Bronchial epithelial cell (primary cell): ENCODE measurements around the gene F10. TPM values are rescaled to one million over a fixed set of nuclear protein-coding genes. Genes with fewer than 3 reads are reported as not detected.

ENCODE experiments used
- DNase-seq: peaks from one replicate; pipeline ENCODE4 v3.0.0-alpha.2; 2010; ENCODE audit warnings: low read depth
- FAIRE-seq: peaks from 2 replicates; lab custom pipeline; 2011; peaks lifted over from hg19 to GRCh38; lab: Jason Lieb, UNC
- H3K27me3 ChIP-seq: 2 replicates; pipeline ENCODE4 v1.5.1; 2011; ENCODE audit warnings: low read length; ENCODE audit not compliant: control insufficient read depth, insufficient read depth
- H3K36me3 ChIP-seq: 2 replicates; pipeline ENCODE4 v1.5.1; 2011; ENCODE audit warnings: low read length; ENCODE audit not compliant: control insufficient read depth, insufficient read depth
- H3K4me3 ChIP-seq: 2 replicates; pipeline ENCODE4 v1.5.1; 2011; ENCODE audit warnings: mild to moderate bottlenecking, low read depth, low read length, control low read depth
- total RNA-seq: library from RNA; depleted of rRNA; stranded (reverse); fragments of >200 nt; gene quantifications from 2 replicates; pipeline ENCODE4 v1.2.1, GENCODE V29; 2014
- TF ChIP-seq, protein P1 (sequence below): IDR thresholded peaks from 2 replicates; pipeline ENCODE4 v1.5.1; 2011; ENCODE audit warnings: mild to moderate bottlenecking, moderate library complexity, low read length, control low read depth, inconsistent platforms; ENCODE audit not compliant: insufficient read depth, severe bottlenecking

F10 gene
- total RNA-seq, 1 donor from 2014 or later: 0.26 TPM

DNA sequence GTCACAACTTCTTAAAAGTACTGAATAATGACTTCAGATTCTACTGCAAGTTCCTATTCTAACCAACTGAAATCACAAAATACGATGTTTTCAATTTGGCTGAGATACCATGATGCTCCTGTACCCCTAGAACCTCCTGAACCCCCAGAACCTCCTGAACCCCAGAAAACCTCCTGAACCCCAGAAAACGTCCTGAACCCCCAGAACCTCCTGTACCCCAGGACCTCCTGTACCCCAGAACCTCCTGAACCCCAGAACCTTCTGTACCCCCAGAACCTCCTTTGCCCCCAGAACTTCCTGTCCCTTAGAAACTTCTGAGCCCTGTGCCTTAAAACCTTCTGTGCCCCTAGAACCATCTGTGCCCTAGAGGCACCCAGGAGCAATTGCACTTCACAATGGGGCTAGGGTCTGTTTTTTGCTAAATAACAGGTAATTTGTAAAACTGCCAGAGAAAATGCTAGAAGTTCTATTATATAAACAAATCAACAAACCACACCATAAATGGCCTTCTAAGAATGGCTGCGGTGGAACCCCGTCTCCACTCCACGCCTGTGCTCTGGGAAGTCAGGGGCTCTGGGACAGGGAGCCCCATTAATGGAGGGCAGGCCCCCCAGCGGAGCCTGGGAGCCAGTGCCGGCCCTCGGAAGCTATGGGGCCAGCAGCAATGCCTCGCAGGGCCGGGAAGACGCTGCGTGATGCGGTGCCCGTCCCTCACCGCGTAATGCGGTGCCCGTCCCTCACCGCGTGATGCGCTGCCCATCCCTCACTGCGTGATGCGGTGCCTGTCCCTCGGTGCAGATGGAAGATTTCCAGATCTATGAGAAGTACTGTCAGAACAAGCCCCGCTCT is 38.3 kb upstream of the F10 start:
- Histone ChIP-seq H3K4me3 (no peak overlapping the region), H3K36me3 (no peaks in the 10 kb centered on the region), H3K27me3 (no peaks in the 10 kb centered on the region)
- DNase-seq (no peak), FAIRE-seq (no peak)
- TF ChIP-seq, protein P1, sequence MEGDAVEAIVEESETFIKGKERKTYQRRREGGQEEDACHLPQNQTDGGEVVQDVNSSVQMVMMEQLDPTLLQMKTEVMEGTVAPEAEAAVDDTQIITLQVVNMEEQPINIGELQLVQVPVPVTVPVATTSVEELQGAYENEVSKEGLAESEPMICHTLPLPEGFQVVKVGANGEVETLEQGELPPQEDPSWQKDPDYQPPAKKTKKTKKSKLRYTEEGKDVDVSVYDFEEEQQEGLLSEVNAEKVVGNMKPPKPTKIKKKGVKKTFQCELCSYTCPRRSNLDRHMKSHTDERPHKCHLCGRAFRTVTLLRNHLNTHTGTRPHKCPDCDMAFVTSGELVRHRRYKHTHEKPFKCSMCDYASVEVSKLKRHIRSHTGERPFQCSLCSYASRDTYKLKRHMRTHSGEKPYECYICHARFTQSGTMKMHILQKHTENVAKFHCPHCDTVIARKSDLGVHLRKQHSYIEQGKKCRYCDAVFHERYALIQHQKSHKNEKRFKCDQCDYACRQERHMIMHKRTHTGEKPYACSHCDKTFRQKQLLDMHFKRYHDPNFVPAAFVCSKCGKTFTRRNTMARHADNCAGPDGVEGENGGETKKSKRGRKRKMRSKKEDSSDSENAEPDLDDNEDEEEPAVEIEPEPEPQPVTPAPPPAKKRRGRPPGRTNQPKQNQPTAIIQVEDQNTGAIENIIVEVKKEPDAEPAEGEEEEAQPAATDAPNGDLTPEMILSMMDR: no peak

DNA sequence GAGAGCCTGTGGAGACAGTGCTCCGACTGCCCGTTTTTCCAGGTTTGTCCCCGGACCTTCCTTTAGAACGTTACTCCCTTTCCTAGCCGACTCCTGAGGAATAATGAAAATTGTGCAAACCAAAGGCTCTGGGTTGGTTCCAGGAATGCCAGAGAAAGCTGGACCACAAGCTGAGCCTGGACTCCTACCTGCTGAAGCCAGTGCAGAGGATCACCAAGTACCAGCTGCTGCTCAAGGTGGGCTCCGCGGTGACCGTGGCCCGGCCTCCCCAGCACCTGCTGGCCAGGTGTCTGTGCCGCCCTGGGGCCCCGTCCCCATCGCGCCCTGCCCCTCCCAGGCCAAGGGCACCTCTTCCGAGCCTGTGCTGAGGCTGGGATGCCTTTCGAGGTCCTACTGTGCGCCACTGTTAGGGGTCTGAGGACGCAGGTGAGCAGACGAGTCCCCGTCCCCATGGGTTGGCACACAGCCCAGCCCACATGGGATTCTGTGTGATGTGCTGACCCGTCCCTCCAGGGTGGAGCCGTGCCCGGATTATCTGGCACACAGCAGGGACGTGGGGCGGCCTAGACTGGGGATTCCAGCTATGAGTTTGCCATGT is 37.6 kb upstream of the F10 start:
- Histone ChIP-seq H3K27me3 (no peaks in the 10 kb centered on the region), H3K36me3 (no peaks in the 10 kb centered on the region), H3K4me3 (no peak overlapping the region)
- DNase-seq: no peak
- TF ChIP-seq, protein P1: no peak
- no peak for FAIRE-seq

DNA sequence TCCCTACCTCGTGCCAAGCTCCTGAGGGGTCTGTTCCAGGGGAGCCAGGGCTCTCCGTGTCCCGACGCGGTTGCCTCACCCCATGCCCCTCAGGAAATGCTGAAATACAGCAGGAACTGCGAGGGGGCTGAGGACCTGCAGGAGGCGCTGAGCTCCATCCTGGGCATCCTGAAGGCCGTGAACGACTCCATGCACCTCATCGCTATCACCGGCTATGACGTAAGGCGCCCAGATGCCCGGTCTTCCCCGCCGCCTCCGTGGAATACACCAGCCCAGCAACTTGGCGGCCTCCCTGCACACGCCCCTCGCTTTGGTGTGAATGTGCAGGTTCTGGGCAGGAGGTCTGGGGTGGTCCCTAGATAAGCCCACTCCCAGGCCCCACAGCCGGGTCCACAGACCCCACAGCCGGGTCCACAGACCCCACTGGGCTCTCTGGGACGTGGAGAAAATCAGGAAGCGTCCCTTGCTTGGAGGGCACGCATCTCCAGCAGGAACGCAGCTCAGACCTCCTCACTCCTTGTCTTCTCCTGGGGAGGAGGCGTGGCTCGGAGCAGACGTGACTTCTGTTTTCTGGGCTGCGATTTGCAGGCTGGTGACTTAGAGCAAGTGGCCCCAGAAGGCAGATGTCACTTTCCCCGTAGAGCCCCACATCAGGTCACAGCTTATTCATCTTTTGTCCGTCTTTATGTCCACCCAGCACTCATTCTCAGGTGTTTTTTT is 36.4 kb upstream of the F10 start:
- no peak for FAIRE-seq
- no peaks in the 10 kb centered on the region for H3K36me3 ChIP-seq
- DNase-seq: no peak

DNA sequence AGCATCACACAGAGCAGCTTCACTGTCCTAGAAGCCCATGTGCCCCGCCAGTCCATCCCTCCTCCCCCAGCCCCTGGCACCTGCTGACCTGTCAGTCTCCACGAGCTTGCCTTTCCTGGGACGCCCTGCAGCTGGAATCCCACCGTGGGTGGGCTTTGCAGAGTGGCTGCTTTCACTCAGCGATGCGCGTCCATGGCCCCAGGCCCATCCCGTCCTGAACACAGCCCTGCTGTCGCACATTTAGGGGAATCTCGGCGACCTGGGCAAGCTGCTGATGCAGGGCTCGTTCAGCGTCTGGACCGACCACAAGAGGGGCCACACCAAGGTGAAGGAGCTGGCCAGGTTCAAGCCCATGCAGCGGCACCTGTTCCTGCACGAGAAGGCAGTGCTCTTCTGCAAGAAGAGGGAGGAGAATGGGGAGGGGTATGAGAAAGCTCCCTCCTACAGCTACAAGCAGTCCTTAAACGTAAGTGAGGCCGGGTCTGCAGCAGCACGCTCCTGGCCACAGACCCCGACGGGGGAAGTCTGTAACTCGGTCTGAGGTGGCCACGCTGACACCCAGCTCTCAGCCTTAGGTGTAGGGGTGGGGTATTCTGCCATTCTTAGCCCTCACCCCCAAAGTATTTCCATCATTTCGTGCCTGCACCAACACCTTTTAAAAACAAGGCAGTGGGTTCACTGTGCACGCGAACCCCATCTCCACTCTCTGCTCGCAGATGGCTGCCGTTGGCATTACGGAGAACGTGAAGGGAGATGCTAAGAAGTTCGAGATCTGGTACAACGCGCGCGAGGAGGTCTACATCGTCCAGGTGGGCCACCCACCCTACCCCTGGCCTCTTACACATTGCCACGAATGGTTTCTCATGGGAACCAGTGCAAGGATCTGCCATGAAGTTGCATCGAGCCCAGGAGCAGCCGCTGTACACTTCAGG is 35.3 kb upstream of the F10 start:
- no peak for DNase-seq
- Histone ChIP-seq H3K4me3 (no peak overlapping the region), H3K36me3 (no peaks in the 10 kb centered on the region), H3K27me3 (no peaks in the 10 kb centered on the region)
- FAIRE-seq: no peak
- TF ChIP-seq, protein P1: no peak

More for the DNA sequence above, 36.4 kb upstream of the F10 start:
- Histone ChIP-seq H3K4me3 (no peak overlapping the region), H3K27me3 (no peaks in the 10 kb centered on the region)
- TF ChIP-seq, protein P1: no peak

DNA sequence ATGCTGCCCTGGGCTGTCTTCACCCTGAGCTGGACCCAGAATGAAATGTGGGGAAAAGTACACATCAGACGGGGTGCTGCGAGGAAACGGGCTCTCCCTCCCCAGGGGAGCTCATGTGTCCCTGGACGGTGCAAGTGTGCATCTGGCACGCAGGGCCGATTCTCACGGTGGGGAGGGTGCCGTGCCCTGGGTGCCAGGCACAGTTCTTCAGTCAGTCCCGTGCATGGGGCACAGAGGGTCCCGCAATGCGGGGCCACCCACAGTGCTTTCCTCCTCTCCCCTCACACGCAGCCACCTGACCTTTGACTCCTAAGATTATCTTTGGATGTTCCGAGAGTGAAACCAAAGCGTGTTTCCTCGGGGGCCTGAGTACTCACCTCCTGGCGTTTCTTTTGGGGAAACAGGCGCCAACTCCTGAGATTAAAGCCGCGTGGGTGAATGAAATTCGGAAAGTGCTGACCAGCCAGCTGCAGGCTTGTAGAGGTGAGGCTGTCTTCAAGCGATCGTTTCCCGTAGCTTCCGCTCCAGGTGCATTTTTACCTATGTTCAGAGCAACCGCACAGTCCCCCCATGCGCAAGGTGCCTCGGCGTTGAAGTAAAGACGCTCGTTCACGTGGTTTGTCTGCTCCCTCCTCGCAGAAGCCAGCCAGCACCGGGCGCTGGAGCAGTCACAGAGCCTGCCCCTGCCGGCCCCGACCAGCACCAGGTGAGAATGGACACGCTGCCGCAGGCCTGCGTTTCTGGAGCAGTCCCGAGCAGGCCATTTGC is 34.5 kb upstream of the F10 start:
- Histone ChIP-seq H3K27me3 (no peaks in the 10 kb centered on the region), H3K4me3 (no peak overlapping the region), H3K36me3 (no peaks in the 10 kb centered on the region)
- DNase-seq (no peak), FAIRE-seq (no peak)
- TF ChIP-seq, protein P1: no peak
